ENCODE measurements around the gene ARHGAP8.

The ARHGAP8 gene

GRCh38 chr22:44865193-44866057 is 113.0 kb downstream of the ARHGAP8 start:
- DNase-seq = no peak

GRCh38 chr22:44869196-44869595 is 116.8 kb downstream of the ARHGAP8 start:
- DNase-seq = no peak

GRCh38 chr22:44870021-44870420 is 117.6 kb downstream of the ARHGAP8 start:
- DNase-seq = no peak

- DNase-seq = no peak
Observed at GRCh38 chr22:44871782-44872181, 119.4 kb downstream of the ARHGAP8 start.

GRCh38 chr22:44876921-44877320 is 124.5 kb downstream of the ARHGAP8 start:
- DNase-seq = no peak

GRCh38 chr22:44878483-44879300 is 126.3 kb downstream of the ARHGAP8 start:
- no peak for DNase-seq

- no peak for DNase-seq
Observed at GRCh38 chr22:44879301-44879680, 126.9 kb downstream of the ARHGAP8 start.

- DNase-seq = no peak
Observed at GRCh38 chr22:44880610-44881290, 128.4 kb downstream of the ARHGAP8 start.

- no peak for DNase-seq
Observed at GRCh38 chr22:44881624-44882023, 129.2 kb downstream of the ARHGAP8 start.

GRCh38 chr22:44882226-44882905 is 130.0 kb downstream of the ARHGAP8 start:
- DNase-seq = no peak

- DNase-seq = no peak
Observed at GRCh38 chr22:44883011-44883421, 130.6 kb downstream of the ARHGAP8 start.

GRCh38 chr22:44884562-44884961 is 132.2 kb downstream of the ARHGAP8 start:
- no peak for DNase-seq

- no peak for DNase-seq
Observed at GRCh38 chr22:44884968-44885805, 132.8 kb downstream of the ARHGAP8 start.

GRCh38 chr22:44885806-44886360 is 133.5 kb downstream of the ARHGAP8 start:
- no peak for DNase-seq

GRCh38 chr22:44887941-44888366 is 135.6 kb downstream of the ARHGAP8 start:
- DNase-seq = no peak

GRCh38 chr22:44888491-44889254 is 136.3 kb downstream of the ARHGAP8 start:
- no peak for DNase-seq

GRCh38 chr22:44889255-44889878 is 137.0 kb downstream of the ARHGAP8 start:
- DNase-seq = no peak

GRCh38 chr22:44890416-44891292 is 138.3 kb downstream of the ARHGAP8 start:
- DNase-seq = no peak

- DNase-seq = no peak
Observed at GRCh38 chr22:44891293-44891747, 138.9 kb downstream of the ARHGAP8 start.

Data from activated T-cell treated with anti-CD3 and anti-CD28 coated beads for 4 hours (primary cell).